LNCAP (cell line): ENCODE measurements around the gene MMP2.

Experiments used
- CTCF ChIP-seq: fragments of 450-650 bp; IDR thresholded peaks from 2 replicates; pipeline ENCODE4 v1.5.1; 2017; ENCODE audit warnings: mild to moderate bottlenecking

The MMP2 gene

GRCh38 chr16:55510185-55510805 lies 31.3 kb downstream of the MMP2 start:
- TF ChIP-seq CTCF = no peak

- TF ChIP-seq CTCF = no peak
These were observed 33.9 kb downstream of the MMP2 start for GRCh38 chr16:55512941-55513340.

- TF ChIP-seq CTCF = no peak
These were observed 34.6 kb downstream of the MMP2 start for GRCh38 chr16:55513616-55514015.

- TF ChIP-seq CTCF = no peak
These were observed 36.1 kb downstream of the MMP2 start for GRCh38 chr16:55515111-55515510.

- no peak for TF ChIP-seq CTCF
These were observed 42.8 kb downstream of the MMP2 start for GRCh38 chr16:55521792-55522191.

GRCh38 chr16:55526441-55526840 lies 47.4 kb downstream of the MMP2 start:
- TF ChIP-seq CTCF = no peak

- TF ChIP-seq CTCF = no peak
These were observed 48.9 kb downstream of the MMP2 start for GRCh38 chr16:55527885-55528284.

GRCh38 chr16:55529018-55529417 lies 50.0 kb downstream of the MMP2 start:
- TF ChIP-seq CTCF = no peak
